Measurements from ENCODE around the gene MEX3C. TPM values are rescaled to one million over a fixed set of nuclear protein-coding genes. Genes with fewer than 3 reads are reported as not detected.

The MEX3C gene
- total RNA-seq, 1 donor from 2014 or later, result 81.3 TPM

- Mint-ChIP-seq H3K4me1 (ENCODE audit: low read depth, unreplicated experiment) (peaks cover 27% of the 10 kb centered on the region), H3K9me3 (ENCODE audit: unreplicated experiment) (peaks cover 18% of the 10 kb centered on the region), H3K36me3 (ENCODE audit: unreplicated experiment) (peaks cover 7% of the 10 kb centered on the region), H3K27ac (ENCODE audit: unreplicated experiment) (no peak overlapping the region), H3K4me3 (ENCODE audit: unreplicated experiment) (peak overlapping the region; percentile 81), H3K27me3 (ENCODE audit: unreplicated experiment) (peaks cover 15% of the 10 kb centered on the region)
- no peak for DNase-seq
- TF ChIP-seq CTCF (IDR thresholded peaks at IDR 0.05; ENCODE audit: partially characterized antibody, unreplicated experiment), result no peak
Observed at GRCh38 chr18:51192026-51192425, 5.5 kb downstream of the MEX3C start.

- Mint-ChIP-seq H3K4me3 (ENCODE audit: unreplicated experiment) (peak overlapping the region; percentile 17), H3K27me3 (ENCODE audit: unreplicated experiment) (peaks cover 14% of the 10 kb centered on the region), H3K4me1 (ENCODE audit: low read depth, unreplicated experiment) (peaks cover 33% of the 10 kb centered on the region), H3K36me3 (ENCODE audit: unreplicated experiment) (peaks cover 7% of the 10 kb centered on the region), H3K9me3 (ENCODE audit: unreplicated experiment) (peaks cover 18% of the 10 kb centered on the region), H3K27ac (ENCODE audit: unreplicated experiment) (no peak overlapping the region)
- no peak for TF ChIP-seq CTCF (IDR thresholded peaks at IDR 0.05; ENCODE audit: partially characterized antibody, unreplicated experiment)
- no peak for DNase-seq
Observed at GRCh38 chr18:51191128-51191717, 6.3 kb downstream of the MEX3C start.

- TF ChIP-seq CTCF (IDR thresholded peaks at IDR 0.05; ENCODE audit: partially characterized antibody, unreplicated experiment), result no peak
- DNase-seq, result no peak
- H3K36me3 Mint-ChIP-seq (ENCODE audit: unreplicated experiment), result no peaks in the 10 kb centered on the region
- H3K4me1 Mint-ChIP-seq (ENCODE audit: low read depth, unreplicated experiment), result peaks cover 35% of the 10 kb centered on the region
- no peak overlapping the region for H3K4me3 Mint-ChIP-seq (ENCODE audit: unreplicated experiment)
- H3K27me3 Mint-ChIP-seq (ENCODE audit: unreplicated experiment), result peaks cover 2% of the 10 kb centered on the region
- H3K9me3 Mint-ChIP-seq (ENCODE audit: unreplicated experiment), result peaks cover 7% of the 10 kb centered on the region
- no peak overlapping the region for H3K27ac Mint-ChIP-seq (ENCODE audit: unreplicated experiment)
Observed at GRCh38 chr18:51190000-51190399, 7.5 kb downstream of the MEX3C start.

GRCh38 chr18:51188024-51188701 is 9.3 kb downstream of the MEX3C start:
- Mint-ChIP-seq H3K9me3 (ENCODE audit: unreplicated experiment) (peaks cover 3% of the 10 kb centered on the region), H3K27me3 (ENCODE audit: unreplicated experiment) (no peaks in the 10 kb centered on the region), H3K4me1 (ENCODE audit: low read depth, unreplicated experiment) (peaks cover 27% of the 10 kb centered on the region), H3K27ac (ENCODE audit: unreplicated experiment) (no peak overlapping the region), H3K36me3 (ENCODE audit: unreplicated experiment) (no peaks in the 10 kb centered on the region), H3K4me3 (ENCODE audit: unreplicated experiment) (no peak overlapping the region)
- TF ChIP-seq CTCF (IDR thresholded peaks at IDR 0.05; ENCODE audit: partially characterized antibody, unreplicated experiment), result no peak
- DNase-seq, result no peak

GRCh38 chr18:51185075-51185474 is 12.4 kb downstream of the MEX3C start:
- Mint-ChIP-seq H3K27ac (ENCODE audit: unreplicated experiment) (no peak overlapping the region), H3K36me3 (ENCODE audit: unreplicated experiment) (no peaks in the 10 kb centered on the region), H3K4me1 (ENCODE audit: low read depth, unreplicated experiment) (peaks cover 15% of the 10 kb centered on the region), H3K27me3 (ENCODE audit: unreplicated experiment) (no peaks in the 10 kb centered on the region), H3K4me3 (ENCODE audit: unreplicated experiment) (no peak overlapping the region), H3K9me3 (ENCODE audit: unreplicated experiment) (peaks cover 2% of the 10 kb centered on the region)
- no peak for TF ChIP-seq CTCF (IDR thresholded peaks at IDR 0.05; ENCODE audit: partially characterized antibody, unreplicated experiment)
- no peak for DNase-seq
